GM19468 (cell line): ENCODE data around the gene AVEN.
"Not testable (repeated sequence)": the region's sequence is repeated elsewhere in the genome, so short reads cannot be mapped to it uniquely, and the experiment has no call there.

ENCODE experiments used
- ATAC-seq: cut with Tn5 transposase; IDR thresholded peaks from one replicate; pipeline ENCODE4 v1.9.1; 2021; ENCODE audit warnings: mild to moderate bottlenecking, moderate library complexity, moderate number of reproducible peaks; ENCODE audit not compliant: unreplicated experiment; ENCODE audit errors: extremely low read depth

The AVEN gene

GRCh38 chr15:33819499-33819898 is 219.5 kb downstream of the AVEN start:
- ATAC-seq, result not testable (repeated sequence)
